Fibroblast of skin of left quadriceps (primary cell): ENCODE results near the gene BARX1.
"Not testable (repeated sequence)": the region's sequence is repeated elsewhere in the genome, so short reads cannot be mapped to it uniquely, and the experiment has no call there.

Source experiments
- DNase-seq, 2 experiments: peaks; one replicate each; pipeline ENCODE4 v3.0.0-alpha.2; 2013; ENCODE audit warnings: low read depth in 2 of 2

BARX1 gene, protein sequence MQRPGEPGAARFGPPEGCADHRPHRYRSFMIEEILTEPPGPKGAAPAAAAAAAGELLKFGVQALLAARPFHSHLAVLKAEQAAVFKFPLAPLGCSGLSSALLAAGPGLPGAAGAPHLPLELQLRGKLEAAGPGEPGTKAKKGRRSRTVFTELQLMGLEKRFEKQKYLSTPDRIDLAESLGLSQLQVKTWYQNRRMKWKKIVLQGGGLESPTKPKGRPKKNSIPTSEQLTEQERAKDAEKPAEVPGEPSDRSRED

GRCh38 chr9:93955111-93955980, at the start of gene BARX1:
Gene BARX1, minus strand, starts transcription at chr9:93955355. Its CDS starts 209 bp downstream, at chr9:93955146.
- no peak for DNase-seq

GRCh38 chr9:94002316-94003140, 47.4 kb upstream of the BARX1 start:
- peak in 1 of 2 experiments; percentile 8 for DNase-seq

DNA sequence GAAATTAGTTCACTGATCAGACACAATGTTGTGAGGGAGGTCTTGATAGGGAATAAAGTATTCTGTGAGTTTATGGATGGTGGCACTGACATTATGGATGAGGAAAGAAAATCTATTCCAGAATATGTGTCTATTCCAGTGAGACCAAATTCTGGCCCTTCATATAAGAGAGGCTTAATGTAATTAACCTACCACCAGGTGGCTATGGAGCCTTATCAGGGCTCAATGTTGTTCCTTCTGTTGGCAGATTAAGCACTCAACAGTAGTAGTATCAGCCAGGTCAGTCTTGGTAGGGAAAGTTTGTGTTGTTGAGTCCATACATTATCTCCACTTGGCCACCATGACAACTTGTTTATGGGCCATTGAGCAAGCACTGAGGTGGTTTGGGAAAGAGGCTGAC, 41.7 kb upstream of the BARX1 start:
- no peak for DNase-seq

GRCh38 chr9:93996367-93996766, 41.2 kb upstream of the BARX1 start:
- no peak for DNase-seq

DNA sequence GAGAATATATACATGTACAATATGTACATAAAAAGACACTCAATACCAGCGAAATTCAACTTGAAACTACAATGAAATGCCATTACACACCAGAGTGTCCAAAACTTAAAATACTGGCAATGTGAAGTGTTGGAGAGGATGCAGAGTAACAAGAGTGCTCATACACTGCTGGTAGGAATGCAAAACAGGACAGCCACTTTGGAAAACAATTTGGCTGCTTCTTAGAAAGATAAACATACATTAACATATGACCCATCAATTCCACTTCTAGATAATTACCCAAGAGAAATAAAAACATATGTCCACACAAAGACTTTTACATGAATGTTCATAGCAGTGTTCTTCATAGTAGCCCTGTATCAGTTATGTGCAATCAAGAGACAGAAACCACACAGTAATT, 39.4 kb upstream of the BARX1 start:
- no peak for DNase-seq

DNA sequence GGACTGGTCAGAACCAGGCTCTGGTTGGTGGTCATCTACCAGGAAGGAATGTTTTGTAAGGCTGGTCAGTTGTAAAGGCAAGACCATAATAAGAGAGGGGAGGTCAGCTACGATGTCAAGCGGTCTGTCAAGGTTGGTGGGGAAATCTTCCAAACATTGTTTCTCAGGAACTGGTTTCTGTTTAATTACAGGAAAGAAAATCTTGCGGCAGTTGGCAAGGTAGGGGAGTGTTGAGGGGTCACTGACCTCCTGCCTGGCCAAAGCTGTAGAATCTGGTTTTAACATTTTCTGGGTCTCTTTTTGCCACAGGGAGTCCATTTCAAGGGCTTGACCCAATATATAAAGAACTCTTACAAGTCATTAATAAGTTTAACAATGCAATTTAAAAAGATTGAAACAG, 39.0 kb upstream of the BARX1 start:
- no peak for DNase-seq

DNA sequence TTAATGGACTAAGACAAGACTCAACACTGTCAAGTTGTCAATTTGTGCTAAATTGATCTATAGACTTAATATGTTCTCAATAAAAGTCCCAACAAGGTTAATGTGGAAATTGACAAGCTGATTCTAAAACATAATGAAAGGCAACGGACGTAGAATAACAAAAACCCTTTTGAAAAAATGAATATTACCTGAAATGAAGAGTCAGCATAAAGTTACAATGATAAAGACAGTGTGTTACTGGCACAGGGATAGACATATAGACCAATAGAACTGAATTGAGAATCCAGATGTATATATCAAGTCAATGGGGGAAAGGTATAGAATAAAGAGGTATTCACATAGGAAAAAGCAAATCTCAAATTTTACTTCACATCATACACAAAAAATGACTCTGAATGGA, 37.7 kb upstream of the BARX1 start:
- DNase-seq, result no peak

DNA sequence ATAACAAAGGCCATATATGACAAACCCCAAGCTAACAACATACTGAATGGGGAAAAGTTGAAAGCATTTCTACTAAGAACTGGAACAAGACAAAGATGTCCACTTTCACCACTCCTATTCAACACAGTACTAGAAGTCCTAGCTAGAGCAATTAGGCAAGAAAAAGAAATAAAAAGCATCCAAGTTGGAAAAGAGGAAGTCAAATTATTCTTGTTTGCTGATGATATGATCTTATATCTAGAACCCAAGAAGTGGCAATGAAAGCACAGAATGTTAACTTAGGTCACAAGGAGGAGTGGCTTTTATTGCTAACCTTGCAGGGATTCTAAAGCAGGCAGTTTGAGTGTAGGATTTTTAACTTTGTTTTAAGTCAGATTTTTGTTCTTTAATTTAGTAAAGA, 35.3 kb upstream of the BARX1 start:
- no peak for DNase-seq

- no peak for DNase-seq
These were observed 32.9 kb upstream of the BARX1 start for GRCh38 chr9:93988056-93988455.

DNA sequence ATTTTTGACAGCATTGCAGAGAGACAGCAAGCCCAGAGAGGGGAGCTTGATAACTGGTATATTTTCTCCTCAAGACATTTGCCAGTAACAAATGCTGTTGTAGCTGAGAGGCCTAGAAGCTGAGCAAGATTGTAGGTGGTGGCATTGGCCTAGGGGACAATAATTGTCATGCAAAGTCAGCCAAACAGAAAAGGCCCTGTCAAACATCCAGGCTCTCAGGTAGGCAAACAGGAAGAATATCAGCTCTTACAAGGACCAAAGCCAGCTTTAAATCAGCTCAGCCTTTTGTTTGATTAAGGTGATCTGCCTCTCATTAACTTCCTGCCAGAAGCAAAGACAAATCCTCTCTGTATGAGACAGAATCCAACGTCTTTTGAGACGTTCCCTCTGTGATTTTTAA, 29.7 kb upstream of the BARX1 start:
- no peak for DNase-seq

DNA sequence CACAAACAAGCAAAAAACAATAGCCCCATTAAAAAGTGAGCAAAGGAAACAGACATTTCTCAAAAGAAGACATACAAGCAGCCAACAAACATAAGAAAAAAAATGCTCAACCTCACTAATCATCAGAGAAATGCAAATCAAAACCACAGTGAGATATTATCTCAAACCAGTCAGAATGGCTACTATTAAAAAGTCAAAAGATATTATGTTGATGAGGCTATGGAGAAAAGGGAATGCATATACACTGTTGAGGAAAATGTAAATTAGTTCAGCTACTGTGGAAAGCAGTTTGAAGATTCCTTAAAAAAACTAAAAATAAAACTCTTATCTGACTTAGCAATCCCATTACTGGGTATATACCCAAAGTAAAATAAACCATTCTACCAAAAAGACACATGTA, 28.7 kb upstream of the BARX1 start:
- no peak for DNase-seq

- DNase-seq, result no peak
These were observed 24.6 kb upstream of the BARX1 start for GRCh38 chr9:93979721-93980120.

DNA sequence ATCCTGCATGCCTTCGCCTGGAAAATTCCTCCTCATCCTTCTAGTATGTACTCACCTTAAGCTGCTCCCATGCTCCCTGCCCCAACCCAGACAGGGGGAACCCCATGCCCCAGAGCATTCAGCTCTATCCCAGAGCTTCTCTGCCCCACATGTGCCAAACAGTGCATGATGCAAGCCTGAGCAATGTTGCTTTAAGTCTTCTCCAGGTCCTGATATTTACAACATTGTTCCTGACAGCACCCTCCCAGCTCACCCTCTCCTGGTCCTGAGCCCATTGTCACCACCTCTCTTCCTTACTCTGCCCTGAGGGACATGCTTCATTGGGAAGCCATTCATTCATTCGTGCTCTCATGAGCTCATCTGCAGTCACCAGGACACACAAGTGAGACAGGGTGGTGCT, 23.4 kb upstream of the BARX1 start:
- DNase-seq, result no peak

DNA sequence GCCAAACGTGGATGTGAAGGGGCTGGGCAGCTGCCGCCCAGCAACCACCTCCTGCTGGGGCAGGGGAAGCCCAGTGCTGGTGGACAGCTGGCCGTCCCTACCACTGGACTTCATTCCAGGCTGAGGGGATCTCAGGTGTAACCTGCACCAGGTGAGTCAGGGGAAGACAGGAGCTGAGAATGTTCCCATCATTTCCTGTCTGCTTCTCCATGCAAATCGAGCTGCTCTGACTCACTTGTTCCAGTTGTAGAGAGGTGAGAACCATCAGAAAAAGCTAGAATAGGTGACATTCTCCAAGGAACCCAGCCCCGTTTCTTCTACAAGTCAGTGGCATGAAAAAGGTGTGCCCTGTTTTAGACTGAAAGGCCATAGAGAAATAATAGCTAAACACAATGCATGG, 21.8 kb upstream of the BARX1 start:
- no peak for DNase-seq

DNA sequence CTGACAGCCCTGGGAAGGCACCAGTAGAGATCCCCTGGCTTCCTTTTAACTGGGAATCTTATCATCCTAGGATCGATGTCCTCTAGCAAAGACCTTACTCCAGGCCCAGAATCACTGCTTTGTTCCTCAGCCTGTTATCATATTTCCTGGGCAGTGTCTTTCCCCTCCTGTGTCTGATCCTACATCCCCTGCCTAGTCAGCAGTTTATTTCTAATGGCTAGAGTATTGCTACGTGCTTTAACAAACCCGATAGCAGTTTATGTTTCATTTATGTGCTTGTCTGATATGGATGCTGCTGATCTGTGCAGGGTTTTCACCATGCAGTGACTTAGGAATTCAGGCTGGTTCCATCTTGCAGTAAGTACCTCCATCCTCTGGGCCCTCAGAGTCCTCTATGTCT, 20.9 kb upstream of the BARX1 start:
- no peak for DNase-seq

GRCh38 chr9:93975262-93975661, 20.1 kb upstream of the BARX1 start:
- DNase-seq, result no peak

DNA sequence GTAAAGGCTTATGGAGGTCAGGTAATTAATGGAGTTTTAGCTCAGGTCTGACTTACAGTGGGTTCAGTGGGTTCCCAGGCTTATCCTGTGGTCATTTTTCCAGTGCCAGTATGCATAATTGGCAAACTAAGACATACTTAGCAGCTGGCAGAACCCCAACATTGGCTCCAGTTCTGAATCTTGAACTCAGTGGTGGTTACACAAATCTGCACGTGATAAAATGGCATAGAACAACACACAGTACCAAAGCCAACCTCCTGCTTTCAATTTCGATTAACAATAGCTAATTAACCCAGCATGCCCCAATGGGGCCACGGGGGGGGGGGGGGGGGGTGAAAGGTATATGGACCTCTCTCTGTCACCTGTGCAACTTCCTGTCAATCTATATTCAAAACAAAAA, 19.0 kb upstream of the BARX1 start:
- no peak for DNase-seq

- not testable (repeated sequence) for DNase-seq
These were observed 17.5 kb upstream of the BARX1 start for GRCh38 chr9:93972655-93973054.

DNA sequence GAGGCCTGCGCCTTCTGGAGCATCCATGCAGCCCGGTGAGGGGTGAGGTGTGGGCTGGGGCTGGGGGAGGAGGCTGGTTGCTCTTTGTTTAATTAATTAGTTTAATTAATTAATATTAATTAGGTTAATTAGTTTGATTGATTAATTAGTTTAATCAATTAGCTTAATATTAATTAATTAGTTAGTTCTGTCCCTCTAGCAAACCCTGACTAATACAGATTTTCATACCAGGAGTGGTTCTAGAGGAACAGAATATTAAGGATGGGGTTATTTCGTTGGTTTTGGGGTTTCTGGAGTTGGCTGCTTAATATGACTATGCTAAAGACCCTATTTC, 14.1 kb upstream of the BARX1 start:
- no peak for DNase-seq

DNA sequence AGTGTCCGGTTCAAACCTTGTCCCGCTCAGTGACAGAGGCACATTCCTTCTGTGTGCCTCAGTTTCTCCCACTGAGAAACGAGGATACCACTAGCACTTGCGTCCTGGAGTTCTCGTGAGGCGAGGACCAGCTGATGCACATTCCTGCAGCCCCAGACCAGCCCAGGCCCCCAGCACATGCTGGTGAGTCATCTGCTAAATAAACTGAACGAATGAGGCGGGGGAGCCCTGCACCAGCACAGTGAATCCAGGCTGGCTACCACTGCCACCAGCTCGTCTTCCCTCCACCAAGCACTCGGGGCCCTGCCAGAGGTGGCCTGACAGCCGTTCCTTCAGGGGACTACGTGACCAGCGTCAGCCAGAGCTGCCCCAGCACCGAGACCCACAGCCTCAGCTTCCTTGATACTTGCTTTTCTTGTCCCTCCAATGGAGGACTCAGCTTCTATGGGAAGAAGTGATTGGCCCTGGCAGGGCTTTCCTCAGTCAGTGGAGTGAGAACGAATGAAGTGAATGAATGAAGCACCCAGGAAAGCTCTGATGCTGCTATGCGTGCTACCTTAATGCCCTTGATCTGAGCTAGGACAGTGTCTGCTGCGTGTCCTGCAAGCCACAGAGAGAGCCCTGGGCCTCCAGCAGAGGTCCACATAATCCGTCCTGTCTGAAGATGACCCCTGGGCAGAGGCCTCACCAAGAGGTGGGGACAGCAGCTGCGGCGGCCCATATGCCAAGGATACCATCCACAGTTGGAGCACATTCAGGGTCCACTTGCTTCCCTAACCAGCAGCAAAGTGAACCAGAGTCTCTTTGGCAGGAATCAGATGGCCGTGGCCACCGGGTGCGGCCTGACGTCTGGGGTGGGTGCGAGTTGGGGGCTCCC, 13.5 kb upstream of the BARX1 start:
- no peak for DNase-seq

- no peak for DNase-seq
These were observed 12.1 kb upstream of the BARX1 start for GRCh38 chr9:93967020-93967803.
